Measurements from ENCODE around the gene TAS1R1. TPM values are rescaled to one million over a fixed set of nuclear protein-coding genes. Genes with fewer than 3 reads are reported as not detected.

The TAS1R1 gene
- polyA plus RNA-seq, 3 donors = 0.09 to 0.21 (median 0.19) TPM

GRCh38 chr1:6602669-6603237, 47.6 kb downstream of the TAS1R1 start, which contains the start of gene KLHL21:
TSS of gene KLHL21 (minus strand) at chr1:6602869. CDS start at chr1:6602817, 52 bp downstream.
- peak; percentile 85 for DNase-seq

- peak; percentile 69 for DNase-seq
Observed at GRCh38 chr1:6603238-6603914, 48.3 kb downstream of the TAS1R1 start.

GRCh38 chr1:6603915-6604558, 48.9 kb downstream of the TAS1R1 start:
- DNase-seq = peak; percentile 76

- peak; percentile 46 for DNase-seq
Observed at GRCh38 chr1:6612641-6613360, 57.7 kb downstream of the TAS1R1 start.

GRCh38 chr1:6613361-6614018, 58.4 kb downstream of the TAS1R1 start, which contains the start of gene PHF13:
TSS of gene PHF13 (plus strand) at chr1:6613731. CDS start at chr1:6614067, 336 bp downstream.
- DNase-seq = peak; percentile 99

GRCh38 chr1:6614019-6614928, 59.2 kb downstream of the TAS1R1 start:
- peak; percentile 51 for DNase-seq

- DNase-seq = no peak
Observed at GRCh38 chr1:6614929-6615785, 60.0 kb downstream of the TAS1R1 start.

- DNase-seq = no peak
Observed at GRCh38 chr1:6619045-6619444, 63.9 kb downstream of the TAS1R1 start.

GRCh38 chr1:6621429-6622391, 66.6 kb downstream of the TAS1R1 start:
- DNase-seq = no peak

- DNase-seq = no peak
Observed at GRCh38 chr1:6622396-6623152, 67.5 kb downstream of the TAS1R1 start.

GRCh38 chr1:6623269-6623965, 68.3 kb downstream of the TAS1R1 start:
- no peak for DNase-seq

GRCh38 chr1:6624710-6625583, 69.8 kb downstream of the TAS1R1 start, which contains the start of gene THAP3:
TSS of gene THAP3 (plus strand) at chr1:6624868. CDS start at chr1:6625219, 351 bp downstream.
- DNase-seq = peak; percentile 87

- DNase-seq = no peak
Observed at GRCh38 chr1:6625584-6626149, 70.6 kb downstream of the TAS1R1 start.

GRCh38 chr1:6627031-6627430, 71.9 kb downstream of the TAS1R1 start:
- no peak for DNase-seq

- DNase-seq = no peak
Observed at GRCh38 chr1:6627841-6628545, 72.9 kb downstream of the TAS1R1 start.

All from renal pelvis (tissue), 4 donors.